Endodermal cell (in vitro differentiated cells): ENCODE results near the gene SMAD3. TPM values are rescaled to one million over a fixed set of nuclear protein-coding genes. Genes with fewer than 3 reads are reported as not detected.

Source experiments
- DNase-seq: peaks from one replicate; pipeline ENCODE4 v3.0.0-alpha.2; 2017
- H3K27ac ChIP-seq: 2 replicates; pipeline ENCODE4 v1.5.1; 2013; ENCODE audit warnings: mild to moderate bottlenecking, low read depth, low read length, moderate library complexity
- H3K27me3 ChIP-seq: 2 replicates; pipeline ENCODE4 v1.6.1; 2013; ENCODE audit warnings: mild to moderate bottlenecking, low read length, moderate library complexity; ENCODE audit not compliant: insufficient read depth, control insufficient read depth, poor library complexity, severe bottlenecking
- H3K36me3 ChIP-seq: 2 replicates; pipeline ENCODE4 v1.7.0; 2013; ENCODE audit warnings: mild to moderate bottlenecking, low read length, moderate library complexity; ENCODE audit not compliant: control insufficient read depth, insufficient read depth
- H3K4me1 ChIP-seq: one replicate; pipeline ENCODE4 v1.7.0; 2013; ENCODE audit warnings: low read length; ENCODE audit not compliant: control insufficient read depth, insufficient read depth
- H3K4me3 ChIP-seq: 2 replicates; pipeline ENCODE4 v1.5.1; 2013; ENCODE audit warnings: mild to moderate bottlenecking, low read length, moderate library complexity
- H3K9ac ChIP-seq: 2 replicates; pipeline ENCODE4 v1.6.1; 2013; ENCODE audit warnings: mild to moderate bottlenecking, low read length, moderate library complexity; ENCODE audit not compliant: poor library complexity, severe bottlenecking; ENCODE audit errors: extremely low read depth
- H3K9me3 ChIP-seq: 2 replicates; pipeline ENCODE4 v1.6.1; 2013; ENCODE audit warnings: mild to moderate bottlenecking, low read length, moderate library complexity; ENCODE audit not compliant: control insufficient read depth
- H3K27ac Mint-ChIP-seq: 2 replicates; pipeline ENCODE4 v1.8.0; 2020; ENCODE audit warnings: mixed read lengths
- H3K27me3 Mint-ChIP-seq: 2 replicates; pipeline ENCODE4 v1.8.0; 2021; ENCODE audit warnings: mild to moderate bottlenecking, mixed read lengths; ENCODE audit not compliant: insufficient read depth
- H3K36me3 Mint-ChIP-seq: 2 replicates; pipeline ENCODE4 v1.8.0; 2020; ENCODE audit warnings: low read depth, mixed read lengths
- H3K4me1 Mint-ChIP-seq: 2 replicates; pipeline ENCODE4 v1.8.0; 2020; ENCODE audit warnings: mixed read lengths
- H3K4me3 Mint-ChIP-seq: 2 replicates; pipeline ENCODE4 v1.8.0; 2020; ENCODE audit warnings: mild to moderate bottlenecking, moderate library complexity, mixed read lengths
- H3K9me3 Mint-ChIP-seq: 2 replicates; pipeline ENCODE4 v1.8.0; 2020; ENCODE audit warnings: mild to moderate bottlenecking, mixed read lengths
- CTCF ChIP-seq: fragments of 200-600 bp; sonication (generic); conservative IDR thresholded peaks from 2 replicates; pipeline ENCODE4 v1.5.0; 2021; ENCODE audit warnings: antibody characterized with exemption, mild to moderate bottlenecking
- WGBS, 2 experiments: methylation state at CpG; one replicate each; pipeline versions ENCODE4 v1.1.5 to v1.1.7; 2013; ENCODE audit warnings: missing lambda C conversion rate in 2 of 2, mixed read lengths in 1 of 2; ENCODE audit not compliant: insufficient coverage in 1 of 2, insufficient read length in 1 of 2; 5-methylcytosine and 5-hydroxymethylcytosine counted together
- total RNA-seq, 2 donors: library from RNA; stranded (reverse); fragmentation: NEBNext Ultra II Directional in 1 of 2; extraction: Animal tissue kit (Norgen Biotek cat#: 25700) in 1 of 2; gene quantifications; 2 replicates in 1 of 2; 3 replicates in 1 of 2; pipeline ENCODE4 v1.2.1, GENCODE V29; 2021

Gene SMAD3
- total RNA-seq, 2 donors from 2014 or later: 7.8 to 9.6 TPM

GRCh38 chr15:67143646-67144045 lies 78.2 kb downstream of the SMAD3 start:
- no peak overlapping the region for H3K4me3 Mint-ChIP-seq
- no peaks in the 10 kb centered on the region for H3K36me3 ChIP-seq
- peaks cover 30% of the 10 kb centered on the region for H3K4me1 ChIP-seq
- peak; percentile 26 for DNase-seq
- H3K9ac ChIP-seq: no peak overlapping the region
- H3K4me3 ChIP-seq: no peak overlapping the region
- no peaks in the 10 kb centered on the region for H3K36me3 Mint-ChIP-seq
- TF ChIP-seq CTCF: no peak
- no peaks in the 10 kb centered on the region for H3K9me3 ChIP-seq
- H3K27ac Mint-ChIP-seq: no peak overlapping the region
- peaks cover 7% of the 10 kb centered on the region for H3K27me3 Mint-ChIP-seq
- 93 to 95% methylated on average over 6 of the region's 6 CpGs for WGBS, 2 experiments
- no peaks in the 10 kb centered on the region for H3K9me3 Mint-ChIP-seq
- H3K27me3 ChIP-seq: no peaks in the 10 kb centered on the region
- peaks cover 64% of the 10 kb centered on the region for H3K4me1 Mint-ChIP-seq
- H3K27ac ChIP-seq: no peak overlapping the region

GRCh38 chr15:67144609-67145311 lies 79.4 kb downstream of the SMAD3 start:
- peak overlapping the region; percentile 25 for H3K27ac ChIP-seq
- TF ChIP-seq CTCF: no peak
- no peak for DNase-seq
- Mint-ChIP-seq H3K27me3 (peaks cover 11% of the 10 kb centered on the region), H3K36me3 (no peaks in the 10 kb centered on the region), H3K27ac (peak overlapping the region; percentile 18), H3K9me3 (no peaks in the 10 kb centered on the region), H3K4me1 (peaks cover 68% of the 10 kb centered on the region), H3K4me3 (no peak overlapping the region)
- H3K4me3 ChIP-seq: no peak overlapping the region
- WGBS, 2 experiments: 61 to 79% methylated on average over 5 to 7 of the region's 7 CpGs
- no peaks in the 10 kb centered on the region for H3K9me3 ChIP-seq
- H3K4me1 ChIP-seq: peaks cover 36% of the 10 kb centered on the region
- H3K27me3 ChIP-seq: no peaks in the 10 kb centered on the region
- H3K9ac ChIP-seq: no peak overlapping the region
- H3K36me3 ChIP-seq: no peaks in the 10 kb centered on the region

GRCh38 chr15:67145312-67145610 lies 79.9 kb downstream of the SMAD3 start:
- WGBS, 2 experiments: 85 to 92% methylated on average over 2 to 4 of the region's 4 CpGs
- no peaks in the 10 kb centered on the region for H3K27me3 ChIP-seq
- H3K27me3 Mint-ChIP-seq: peaks cover 11% of the 10 kb centered on the region
- H3K36me3 Mint-ChIP-seq: no peaks in the 10 kb centered on the region
- no peak overlapping the region for H3K4me3 Mint-ChIP-seq
- H3K36me3 ChIP-seq: no peaks in the 10 kb centered on the region
- H3K27ac ChIP-seq: no peak overlapping the region
- DNase-seq: no peak
- H3K9me3 Mint-ChIP-seq: no peaks in the 10 kb centered on the region
- TF ChIP-seq CTCF: no peak
- H3K4me3 ChIP-seq: no peak overlapping the region
- no peaks in the 10 kb centered on the region for H3K9me3 ChIP-seq
- no peak overlapping the region for H3K27ac Mint-ChIP-seq
- H3K9ac ChIP-seq: no peak overlapping the region
- peaks cover 41% of the 10 kb centered on the region for H3K4me1 ChIP-seq
- peaks cover 73% of the 10 kb centered on the region for H3K4me1 Mint-ChIP-seq
